B cell (primary cell): ENCODE data around the gene EXOC7. TPM values are rescaled to one million over a fixed set of nuclear protein-coding genes. Genes with fewer than 3 reads are reported as not detected.

Experiments
- ATAC-seq: fragments of 200-7000 bp; cut with Tn5 transposase; one replicate; pipeline ENCODE4 v1.10.0; 2021; ENCODE audit warnings: low read depth, mild to moderate bottlenecking, moderate number of reproducible peaks, moderate library complexity
- CTCF ChIA-PET: fragments of 350-600 bp; sonication (Branson Sonifier 250); formaldehyde crosslinking; loops from one replicate; lab custom pipeline; 2021; ENCODE audit warnings: antibody characterized with exemption, inconsistent platforms; lab: Charles Lee
- POLR2A ChIA-PET: fragments of 350-600 bp; sonication (Branson Sonifier 250); formaldehyde crosslinking; loops from one replicate; lab custom pipeline; 2021; ENCODE audit warnings: antibody characterized with exemption; lab: Charles Lee
- DNase-seq: peaks from one replicate; pipeline ENCODE4 v3.0.0; 2013
- H2AFZ ChIP-seq: 2 replicates; pipeline ENCODE4 v1.6.1; 2012; ENCODE audit warnings: mild to moderate bottlenecking, low read depth, low read length; ENCODE audit not compliant: insufficient read depth, poor library complexity, severe bottlenecking
- H3K27ac ChIP-seq, 2 donors: 1 replicate in 1 of 2; 2 replicates in 1 of 2; pipeline ENCODE4 v1.5.1; 2012 to 2013; ENCODE audit warnings: low read length in 2 of 2, mild to moderate bottlenecking in 2 of 2, moderate library complexity in 1 of 2
- H3K27me3 ChIP-seq, 4 experiments: fragments of 200-600 bp in 1 of 4; sonication (generic) in 1 of 4; replicated peaks in 1 of 4; 1 replicate in 2 of 4; 2 replicates in 2 of 4; pipeline versions ENCODE4 v1.6.1 to v1.7.0; 2013 to 2016; ENCODE audit warnings: low read length in 3 of 4, mild to moderate bottlenecking in 2 of 4, mixed read lengths in 1 of 4, moderate library complexity in 1 of 4; ENCODE audit not compliant: insufficient read depth in 4 of 4, control insufficient read depth in 3 of 4; ENCODE audit errors: control extremely low read depth in 1 of 4
- H3K36me3 ChIP-seq, 2 experiments: replicated peaks in 1 of 2; 1 replicate in 1 of 2; 2 replicates in 1 of 2; pipeline versions ENCODE4 v1.6.1 to v1.7.1; 2013; ENCODE audit warnings: low read length in 1 of 2; ENCODE audit not compliant: insufficient read depth in 2 of 2, control insufficient read depth in 1 of 2; ENCODE audit errors: control extremely low read depth in 1 of 2, extremely low read depth in 1 of 2
- H3K4me1 ChIP-seq, 2 donors: fragments of 200-600 bp in 1 of 2; sonication (generic) in 1 of 2; 1 replicate in 1 of 2; 2 replicates in 1 of 2; pipeline versions ENCODE4 v1.5.1 to v1.6.1; 2013 to 2017; ENCODE audit warnings: low read length in 2 of 2; ENCODE audit not compliant: control insufficient read depth in 2 of 2, insufficient read depth in 2 of 2
- H3K4me2 ChIP-seq: replicated peaks from 2 replicates; pipeline ENCODE3; 2012; ENCODE audit warnings: mild to moderate bottlenecking, low read depth, low read length; ENCODE audit not compliant: poor library complexity, severe bottlenecking
- H3K4me3 ChIP-seq, 5 experiments: fragments of 200-600 bp in 1 of 5; sonication (generic) in 1 of 5; 1 replicate in 3 of 5; 2 replicates in 2 of 5; pipeline versions ENCODE4 v1.5.1 to v1.7.0; 2011 to 2016; ENCODE audit warnings: low read length in 4 of 5, mild to moderate bottlenecking in 4 of 5, low read depth in 2 of 5, control low read depth in 1 of 5, moderate library complexity in 1 of 5; ENCODE audit not compliant: insufficient read depth in 1 of 5; ENCODE audit errors: control extremely low read depth in 1 of 5, extremely low read depth in 1 of 5
- H3K79me2 ChIP-seq: fragments of 200-600 bp; sonication (generic); one replicate; pipeline ENCODE4 v1.6.0; 2016; ENCODE audit warnings: low read length; ENCODE audit not compliant: control insufficient read depth, insufficient read depth
- H3K9ac ChIP-seq: fragments of 200-600 bp; sonication (generic); 2 replicates; pipeline ENCODE4 v1.6.1; 2017; ENCODE audit warnings: mild to moderate bottlenecking, low read length, moderate library complexity
- H3K9me3 ChIP-seq, 3 donors: one replicate each; pipeline versions ENCODE4 v1.6.1 to v1.7.1; 2013; ENCODE audit warnings: low read length in 2 of 3; ENCODE audit not compliant: control insufficient read depth in 2 of 3, insufficient read depth in 1 of 3; ENCODE audit errors: control extremely low read depth in 1 of 3
- H4K20me1 ChIP-seq: 2 replicates; pipeline ENCODE4 v1.6.0; 2012; ENCODE audit warnings: mild to moderate bottlenecking, low read length; ENCODE audit not compliant: insufficient read depth, control insufficient read depth, poor library complexity, severe bottlenecking
- H3K27ac Mint-ChIP-seq: one replicate; pipeline ENCODE4 v1.8.0; 2021; ENCODE audit warnings: mixed read lengths
- H3K27me3 Mint-ChIP-seq: one replicate; pipeline ENCODE4 v1.8.0; 2021; ENCODE audit warnings: mixed read lengths
- H3K4me1 Mint-ChIP-seq: one replicate; pipeline ENCODE4 v1.8.0; 2021; ENCODE audit warnings: mixed read lengths
- H3K4me3 Mint-ChIP-seq: one replicate; pipeline ENCODE4 v1.8.0; 2021; ENCODE audit warnings: mixed read lengths
- H3K9me3 Mint-ChIP-seq: one replicate; pipeline ENCODE4 v1.8.0; 2022; ENCODE audit warnings: mixed read lengths; ENCODE audit not compliant: insufficient read depth
- CTCF ChIP-seq: fragments of 200-600 bp; IDR thresholded peaks from one replicate; pipeline ENCODE4 v1.8.0; 2022; ENCODE audit warnings: antibody characterized with exemption, mild to moderate bottlenecking
- EZH2 ChIP-seq: IDR thresholded peaks from 2 replicates; pipeline ENCODE4 v1.6.1; 2012; ENCODE audit warnings: borderline replicate concordance, low read depth, mild to moderate bottlenecking, moderate library complexity, low read length; ENCODE audit not compliant: insufficient read depth, poor library complexity, severe bottlenecking
- WGBS: methylation state at CpG from one replicate; pipeline ENCODE4 v1.1.5; 2013; ENCODE audit warnings: missing lambda C conversion rate; ENCODE audit not compliant: insufficient coverage; 5-methylcytosine and 5-hydroxymethylcytosine counted together
- intact Hi-C: fragments of 100-400 bp; cut with micrococcal nuclease; formaldehyde crosslinking; loops from one replicate; pipeline ENCODE4 v1.10.0; 2022
- polyA plus RNA-seq: library from polyadenylated mRNA; depleted of rRNA; stranded (reverse); fragments of >200 nt; gene quantifications from 2 replicates; pipeline ENCODE4 v1.2.3, GENCODE V29; 2012
- total RNA-seq, 2 donors: library from RNA; stranded (reverse); fragments of 120-200 nt in 1 of 2; gene quantifications; 1 replicate in 1 of 2; 2 replicates in 1 of 2; pipeline versions ENCODE4 v1.2.3 to v1.2.4, GENCODE V29; 2013 to 2022

Gene EXOC7
- total and polyA plus RNA-seq, 2 donors (not counting 1 experiment from before 2014, with no cell fraction given): 105 to 194 TPM

DNA sequence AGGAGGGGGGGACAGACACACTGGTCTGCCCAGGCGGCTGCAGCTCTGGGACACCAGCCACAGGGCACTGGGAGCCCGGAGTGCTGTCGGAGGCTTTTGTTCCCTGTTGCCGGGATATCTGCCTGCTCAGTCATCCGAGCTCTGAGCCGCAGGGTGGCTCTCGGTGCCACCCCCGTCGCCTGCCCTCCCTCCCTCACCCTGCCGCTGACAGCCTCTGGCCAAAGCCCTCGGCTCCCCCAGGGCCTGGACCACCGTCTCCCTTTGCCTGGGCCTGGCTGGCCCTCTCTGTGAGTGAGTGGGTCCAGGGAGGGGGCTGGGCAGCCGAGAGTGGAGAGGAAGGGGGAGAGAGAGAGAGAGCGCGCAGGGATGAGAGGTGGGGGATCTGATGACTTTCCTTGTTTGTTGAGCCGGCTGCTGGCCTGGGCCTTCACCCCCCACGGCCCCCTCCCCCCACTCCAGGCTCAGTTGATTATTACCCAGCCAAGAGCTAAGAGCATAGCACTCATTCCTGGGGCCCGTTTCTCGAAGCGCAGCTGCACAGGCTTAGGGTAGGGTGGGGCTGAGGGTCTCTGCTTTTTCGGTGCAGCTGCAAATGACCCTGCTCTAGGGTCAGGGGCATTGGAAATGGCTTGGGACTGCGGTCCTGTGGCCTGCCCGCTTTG is 34.8 kb upstream of the EXOC7 start:
- ATAC-seq (no peak), DNase-seq (no peak)
- Mint-ChIP-seq H3K9me3 (no peaks in the 10 kb centered on the region), H3K4me3 (no peak overlapping the region), H3K4me1 (peaks cover 29% of the 10 kb centered on the region), H3K27me3 (peaks cover 21% of the 10 kb centered on the region), H3K27ac (no peak overlapping the region)
- peaks cover 26 to 34% of the 10 kb centered on the region in 2 donors for H3K4me1 ChIP-seq
- CTCF ChIA-PET: no interaction called here
- H3K4me2 ChIP-seq: no peak overlapping the region
- H2AFZ ChIP-seq: no peak overlapping the region
- H3K79me2 ChIP-seq: no peaks in the 10 kb centered on the region
- H3K27me3 ChIP-seq: peaks cover 0 to 43% (median 11%) of the 10 kb centered on the region in 4 experiments
- H3K9ac ChIP-seq: no peak overlapping the region
- no peak overlapping the region for H3K27ac ChIP-seq
- TF ChIP-seq CTCF: no peak
- no peak for TF ChIP-seq EZH2
- no peaks in the 10 kb centered on the region for H4K20me1 ChIP-seq
- intact Hi-C loops: no loop called here
- H3K36me3 ChIP-seq: no peaks in the 10 kb centered on the region
- POLR2A ChIA-PET: interaction anchor here (0.6 kb wide), 1 partner anchor 86 kb away, joined by 3 read pairs; no protein-coding TSS in a partner anchor
- H3K9me3 ChIP-seq: peaks cover 0 to 10% (median 0%) of the 10 kb centered on the region in 3 donors
- no peak overlapping the region for H3K4me3 ChIP-seq
- WGBS: 98% methylated on average over 8 of the region's 23 CpGs
